ENCODE measurements around the gene OLFML2A. TPM values are rescaled to one million over a fixed set of nuclear protein-coding genes. Genes with fewer than 3 reads are reported as not detected.
"Not testable (repeated sequence)": the region's sequence is repeated elsewhere in the genome, so short reads cannot be mapped to it uniquely, and the experiment has no call there.

OLFML2A gene
- total RNA-seq, 4 donors from 2014 or later: 44.7 to 328 (median 169) TPM

GRCh38 chr9:124840300-124840833 lies 63.4 kb downstream of the OLFML2A start:
- Histone ChIP-seq H3K9me3 (no peaks in the 10 kb centered on the region), H3K36me3 (no peaks in the 10 kb centered on the region), H3K27ac (peak overlapping the region in 2 of 4 donors; percentile 2 to 54), H3K4me1 (peaks cover 0 to 18% (median 2%) of the 10 kb centered on the region in 4 donors), H3K27me3 (no peaks in the 10 kb centered on the region), H3K4me3 (no peak overlapping the region)
- DNase-seq (ENCODE audit: low spot score in 2 of 2): no peak
- 69 to 70% methylated on average over 13 to 18 of the region's 18 CpGs for WGBS, 2 donors
- TF ChIP-seq CTCF (IDR thresholded peaks at IDR 0.05) (peak in 2 of 5 experiments; percentile 13 to 28), POLR2A (IDR thresholded peaks at IDR 0.05) (no peak)

- TF ChIP-seq CTCF (IDR thresholded peaks at IDR 0.05) (no peak), EP300 (IDR thresholded peaks at IDR 0.05) (no peak), POLR2A (IDR thresholded peaks at IDR 0.05) (no peak)
- whole genome bisulfite sequencing, 2 donors: 79 to 80% methylated on average over 14 of the region's 14 CpGs
These were observed 64.3 kb downstream of the OLFML2A start for GRCh38 chr9:124841075-124841821.

GRCh38 chr9:124843456-124844034 lies 66.6 kb downstream of the OLFML2A start:
- no peak for TF ChIP-seq POLR2A (IDR thresholded peaks at IDR 0.05)
- TF ChIP-seq CTCF (IDR thresholded peaks at IDR 0.05): no peak
- TF ChIP-seq EP300 (IDR thresholded peaks at IDR 0.05): no peak
- peaks cover 0 to 10% (median 0%) of the 10 kb centered on the region in 4 donors for H3K4me1 ChIP-seq

More at GRCh38 chr9:124841075-124841821, 64.3 kb downstream of the OLFML2A start:
- DNase-seq (ENCODE audit: low spot score in 2 of 2): no peak
- H3K9me3 ChIP-seq: no peaks in the 10 kb centered on the region
- H3K27me3 ChIP-seq: no peaks in the 10 kb centered on the region
- H3K36me3 ChIP-seq: no peaks in the 10 kb centered on the region
- peaks cover 0 to 10% (median 0%) of the 10 kb centered on the region in 4 donors for H3K4me1 ChIP-seq
- H3K27ac ChIP-seq: no peak overlapping the region
- no peak overlapping the region for H3K4me3 ChIP-seq

GRCh38 chr9:124844291-124844690 lies 67.4 kb downstream of the OLFML2A start:
- H3K36me3 ChIP-seq: no peaks in the 10 kb centered on the region
- 66 to 77% methylated on average over 4 of the region's 4 CpGs for WGBS, 2 donors
- no peak for DNase-seq (ENCODE audit: low spot score in 2 of 2)
- no peaks in the 10 kb centered on the region for H3K9me3 ChIP-seq
- H3K4me1 ChIP-seq: peaks cover 0 to 10% (median 0%) of the 10 kb centered on the region in 4 donors
- TF ChIP-seq CTCF (IDR thresholded peaks at IDR 0.05) (no peak), EP300 (IDR thresholded peaks at IDR 0.05) (no peak), POLR2A (IDR thresholded peaks at IDR 0.05) (no peak)
- no peaks in the 10 kb centered on the region for H3K27me3 ChIP-seq
- H3K27ac ChIP-seq: no peak overlapping the region
- H3K4me3 ChIP-seq: no peak overlapping the region

More at GRCh38 chr9:124843456-124844034, 66.6 kb downstream of the OLFML2A start:
- Histone ChIP-seq H3K4me3 (no peak overlapping the region), H3K27me3 (no peaks in the 10 kb centered on the region), H3K27ac (no peak overlapping the region), H3K9me3 (no peaks in the 10 kb centered on the region), H3K36me3 (no peaks in the 10 kb centered on the region)
- 60 to 64% methylated on average over 11 of the region's 11 CpGs for WGBS, 2 donors
- DNase-seq (ENCODE audit: low spot score in 2 of 2): no peak

- WGBS, 2 donors: 89 to 94% methylated on average over 9 of the region's 9 CpGs
- H3K9me3 ChIP-seq; H3K27me3 ChIP-seq; H3K27ac ChIP-seq; DNase-seq (ENCODE audit: low spot score in 2 of 2); H3K4me3 ChIP-seq; H3K36me3 ChIP-seq: not testable (repeated sequence)
- peaks cover 0 to 17% (median under 1%) of the 10 kb centered on the region in 4 donors for H3K4me1 ChIP-seq
These were observed 69.5 kb downstream of the OLFML2A start for GRCh38 chr9:124846467-124846866.
